Measurements from ENCODE around the gene ZBTB44.

ZBTB44 gene

GRCh38 chr11:130187096-130187495 is 127.6 kb downstream of the ZBTB44 start:
- FAIRE-seq (no peak), DNase-seq (ENCODE audit: insufficient read length, low spot score) (no peak)

GRCh38 chr11:130183878-130184610 is 130.7 kb downstream of the ZBTB44 start:
- DNase-seq (ENCODE audit: insufficient read length, low spot score) (no peak), FAIRE-seq (no peak)
- TF ChIP-seq SPI1 (IDR thresholded peaks at IDR 0.05; ENCODE audit: low read depth, low read length) (no peak), PAX5 (IDR thresholded peaks at IDR 0.05; ENCODE audit: insufficient read depth, low read length, severe bottlenecking) (no peak), POU2F2 (IDR thresholded peaks at IDR 0.05; ENCODE audit: low read depth, low read length) (no peak), POLR2AphosphoS5 (IDR thresholded peaks at IDR 0.05; ENCODE audit: low read depth, low read length) (no peak), TAF1 (IDR thresholded peaks at IDR 0.05; ENCODE audit: low read depth, low read length) (no peak), POLR2A (IDR thresholded peaks at IDR 0.05; ENCODE audit: low read depth, low read length) (no peak)

More at GRCh38 chr11:130187096-130187495, 127.6 kb downstream of the ZBTB44 start:
- no peak for TF ChIP-seq POLR2A (IDR thresholded peaks at IDR 0.05; ENCODE audit: low read depth, low read length)
- TF ChIP-seq TAF1 (IDR thresholded peaks at IDR 0.05; ENCODE audit: low read depth, low read length), result no peak
- TF ChIP-seq SPI1 (IDR thresholded peaks at IDR 0.05; ENCODE audit: low read depth, low read length), result no peak
- TF ChIP-seq POLR2AphosphoS5 (IDR thresholded peaks at IDR 0.05; ENCODE audit: low read depth, low read length), result no peak
- no peak for TF ChIP-seq POU2F2 (IDR thresholded peaks at IDR 0.05; ENCODE audit: low read depth, low read length)
- no peak for TF ChIP-seq PAX5 (IDR thresholded peaks at IDR 0.05; ENCODE audit: insufficient read depth, low read length, severe bottlenecking)

DNA sequence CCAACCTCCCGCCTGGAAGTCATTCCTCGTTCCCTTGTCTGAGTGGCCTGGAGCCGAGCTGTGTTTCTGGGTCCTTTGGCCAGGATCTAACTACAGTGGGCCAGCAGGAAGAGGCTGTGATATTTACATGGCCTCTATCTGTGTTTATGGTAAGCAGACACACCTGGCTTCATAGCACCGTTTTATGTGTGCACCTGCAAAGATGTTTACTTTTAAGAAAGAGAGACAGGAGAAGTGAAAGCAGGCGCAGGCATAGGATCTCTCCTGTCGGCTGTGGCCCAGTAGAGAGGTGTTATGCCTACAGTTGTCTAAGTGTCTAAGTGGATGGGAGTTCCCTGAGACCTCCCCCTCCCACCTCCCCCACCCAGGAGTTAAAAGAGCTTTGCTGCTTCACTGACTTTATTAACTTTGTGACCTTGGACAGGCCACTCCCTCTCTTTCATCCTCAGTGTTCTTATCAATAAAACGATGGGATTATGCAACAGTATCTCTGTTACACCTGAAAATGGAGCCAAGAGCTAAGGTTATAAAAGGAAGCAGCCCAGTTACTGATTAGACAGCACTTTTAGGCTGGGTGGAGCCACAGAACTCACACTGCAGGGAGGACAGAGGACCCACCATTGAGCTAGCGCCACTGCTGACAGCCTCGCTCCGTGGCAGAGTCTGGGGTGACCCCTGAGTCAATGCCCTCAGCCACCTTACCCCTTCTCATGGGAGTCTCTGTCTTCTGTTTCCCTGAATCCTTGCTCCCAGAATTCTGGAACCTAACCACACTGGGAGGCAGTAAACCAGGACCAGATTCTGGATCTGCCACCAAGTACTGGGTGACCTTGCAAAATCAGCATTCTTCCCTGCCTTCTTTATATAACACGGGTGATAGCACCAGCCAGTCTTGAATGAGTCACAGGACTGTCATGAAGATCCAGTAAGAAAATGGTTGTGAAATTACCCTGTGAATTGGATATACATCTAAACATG is 133.1 kb downstream of the ZBTB44 start:
- TF ChIP-seq SPI1 (IDR thresholded peaks at IDR 0.05; ENCODE audit: low read depth, low read length), result peak; percentile 74
- TF ChIP-seq PAX5 (IDR thresholded peaks at IDR 0.05; ENCODE audit: insufficient read depth, low read length, severe bottlenecking), result no peak
- peak; percentile 70 for FAIRE-seq
- no peak for DNase-seq (ENCODE audit: insufficient read length, low spot score)

- TF ChIP-seq SPI1 (IDR thresholded peaks at IDR 0.05; ENCODE audit: low read depth, low read length) (no peak), TAF1 (IDR thresholded peaks at IDR 0.05; ENCODE audit: low read depth, low read length) (no peak), POU2F2 (IDR thresholded peaks at IDR 0.05; ENCODE audit: low read depth, low read length) (no peak), POLR2A (IDR thresholded peaks at IDR 0.05; ENCODE audit: low read depth, low read length) (no peak), PAX5 (IDR thresholded peaks at IDR 0.05; ENCODE audit: insufficient read depth, low read length, severe bottlenecking) (no peak), POLR2AphosphoS5 (IDR thresholded peaks at IDR 0.05; ENCODE audit: low read depth, low read length) (no peak)
- DNase-seq (ENCODE audit: insufficient read length, low spot score), result no peak
- no peak for FAIRE-seq
These were observed 133.8 kb downstream of the ZBTB44 start for GRCh38 chr11:130180896-130181294.

- TF ChIP-seq TAF1 (IDR thresholded peaks at IDR 0.05; ENCODE audit: low read depth, low read length), result no peak
- TF ChIP-seq POLR2A (IDR thresholded peaks at IDR 0.05; ENCODE audit: low read depth, low read length), result no peak
- no peak for TF ChIP-seq POLR2AphosphoS5 (IDR thresholded peaks at IDR 0.05; ENCODE audit: low read depth, low read length)
- TF ChIP-seq SPI1 (IDR thresholded peaks at IDR 0.05; ENCODE audit: low read depth, low read length), result peak; percentile 81
- TF ChIP-seq PAX5 (IDR thresholded peaks at IDR 0.05; ENCODE audit: insufficient read depth, low read length, severe bottlenecking), result no peak
- FAIRE-seq (peak; percentile 63), DNase-seq (ENCODE audit: insufficient read length, low spot score) (no peak)
These were observed 134.2 kb downstream of the ZBTB44 start for GRCh38 chr11:130180491-130180890.

GRCh38 chr11:130179396-130180306 is 135.1 kb downstream of the ZBTB44 start:
- DNase-seq (ENCODE audit: insufficient read length, low spot score) (no peak), FAIRE-seq (peak; percentile 31)
- TF ChIP-seq TAF1 (IDR thresholded peaks at IDR 0.05; ENCODE audit: low read depth, low read length), result no peak
- TF ChIP-seq POLR2AphosphoS5 (IDR thresholded peaks at IDR 0.05; ENCODE audit: low read depth, low read length), result no peak

DNA sequence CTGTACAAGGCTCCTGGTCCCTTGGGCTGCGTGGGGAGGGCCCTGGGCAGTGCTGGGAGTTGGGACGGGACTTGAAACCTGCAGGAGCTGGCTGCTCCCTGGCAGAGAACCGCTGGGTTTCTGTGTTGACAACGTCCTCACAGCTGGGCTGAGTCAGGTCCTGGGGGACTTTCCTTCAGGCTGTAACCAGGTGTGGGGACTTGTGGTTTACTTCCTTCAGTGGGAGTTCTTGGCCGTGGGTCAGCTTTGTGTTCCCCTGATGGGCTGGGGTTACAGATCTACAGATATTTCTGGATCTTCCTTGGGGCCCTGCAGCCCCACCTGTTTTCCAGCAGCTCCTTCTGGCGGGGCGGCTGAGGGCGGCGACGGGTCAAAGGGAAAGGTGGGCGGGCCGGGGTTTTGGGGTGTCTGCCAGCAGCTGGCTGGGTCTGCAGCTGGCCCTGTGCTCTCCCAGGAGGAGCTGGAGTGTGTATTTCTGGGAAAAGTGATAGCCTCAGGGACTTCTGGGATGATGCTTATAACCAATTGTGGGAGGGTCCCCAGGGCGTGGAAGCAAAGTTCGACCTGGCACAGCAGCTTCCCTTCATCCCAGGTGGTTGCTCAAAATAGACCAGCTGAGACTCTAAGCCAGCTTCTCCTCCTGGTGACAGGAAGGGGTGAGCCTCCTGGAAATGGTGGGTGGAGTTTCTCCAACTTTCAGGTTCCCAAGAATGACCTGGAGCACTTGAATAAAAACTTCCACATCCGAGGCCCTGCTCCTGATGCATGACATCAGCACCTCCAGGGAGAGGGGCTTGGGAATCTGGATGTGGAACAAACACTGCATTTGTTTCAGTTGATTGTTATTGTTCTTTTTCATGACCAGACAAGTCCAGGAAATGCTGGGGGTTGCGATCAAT is 136.0 kb downstream of the ZBTB44 start:
- DNase-seq (ENCODE audit: insufficient read length, low spot score) (no peak), FAIRE-seq (no peak)
- no peak for TF ChIP-seq POU2F2 (IDR thresholded peaks at IDR 0.05; ENCODE audit: low read depth, low read length)
- TF ChIP-seq POLR2AphosphoS5 (IDR thresholded peaks at IDR 0.05; ENCODE audit: low read depth, low read length), result no peak
- no peak for TF ChIP-seq TAF1 (IDR thresholded peaks at IDR 0.05; ENCODE audit: low read depth, low read length)
- TF ChIP-seq SPI1 (IDR thresholded peaks at IDR 0.05; ENCODE audit: low read depth, low read length), result no peak

GRCh38 chr11:130177782-130178181 is 136.9 kb downstream of the ZBTB44 start:
- TF ChIP-seq POU2F2 (IDR thresholded peaks at IDR 0.05; ENCODE audit: low read depth, low read length) (no peak), PAX5 (IDR thresholded peaks at IDR 0.05; ENCODE audit: insufficient read depth, low read length, severe bottlenecking) (no peak), TAF1 (IDR thresholded peaks at IDR 0.05; ENCODE audit: low read depth, low read length) (no peak), POLR2AphosphoS5 (IDR thresholded peaks at IDR 0.05; ENCODE audit: low read depth, low read length) (no peak), POLR2A (IDR thresholded peaks at IDR 0.05; ENCODE audit: low read depth, low read length) (no peak), SPI1 (IDR thresholded peaks at IDR 0.05; ENCODE audit: low read depth, low read length) (no peak)
- FAIRE-seq (no peak), DNase-seq (ENCODE audit: insufficient read length, low spot score) (no peak)

All from GM12891 (cell line).